NCI-H510A (cell line): ENCODE measurements around the gene TCIRG1.
"Not testable (repeated sequence)": the region's sequence is repeated elsewhere in the genome, so short reads cannot be mapped to it uniquely, and the experiment has no call there.

Experiments
- DNase-seq: peaks from one replicate; lab custom pipeline; 2025; lab: John Stamatoyannopoulos, UW

Gene TCIRG1

GRCh38 chr11:68083517-68083916, 44.7 kb downstream of the TCIRG1 start:
- DNase-seq: no peak

- no peak for DNase-seq
Observed at GRCh38 chr11:68089679-68090078, 50.9 kb downstream of the TCIRG1 start.

- DNase-seq: no peak
Observed at GRCh38 chr11:68090287-68090686, 51.5 kb downstream of the TCIRG1 start.

- DNase-seq: no peak
Observed at GRCh38 chr11:68090706-68091105, 51.9 kb downstream of the TCIRG1 start.

DNA sequence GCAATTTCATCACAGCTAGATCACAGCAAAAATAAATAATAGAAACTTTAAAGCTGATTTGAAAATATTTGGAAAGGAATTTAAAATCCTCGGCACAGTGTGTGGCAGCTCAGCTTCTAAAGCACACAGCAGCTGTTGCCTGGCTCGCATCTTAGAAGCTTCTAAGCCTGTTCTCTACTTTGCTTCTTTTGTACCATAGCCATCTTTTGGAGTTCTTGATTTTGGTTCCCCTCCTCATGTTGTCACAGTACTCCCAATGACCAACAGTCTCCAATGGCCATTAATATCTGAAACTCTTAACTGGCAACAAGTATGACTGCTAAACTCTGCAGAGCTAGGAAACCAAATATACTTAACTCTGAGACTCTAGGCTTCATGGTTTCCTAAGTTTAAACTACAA, 53.6 kb downstream of the TCIRG1 start:
- no peak for DNase-seq

DNA sequence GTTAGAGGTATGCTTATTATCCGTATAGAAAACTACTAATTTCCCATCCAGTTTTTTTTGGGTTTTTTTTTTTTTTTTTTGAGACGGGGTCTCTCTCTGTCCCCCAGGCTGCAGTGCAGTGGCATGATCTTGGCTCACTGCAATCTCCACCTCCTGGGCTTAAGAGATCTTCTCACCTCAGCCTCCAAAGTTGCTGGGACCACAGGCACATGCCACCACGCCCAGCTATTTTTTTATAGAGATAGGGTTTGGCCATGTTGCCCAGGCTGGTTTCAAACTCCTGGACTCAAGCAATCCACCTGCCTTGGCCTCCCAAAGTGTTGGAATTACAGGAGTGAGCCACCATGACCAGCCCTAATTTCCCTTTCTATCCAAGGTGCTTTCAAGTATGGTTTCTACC, 54.1 kb downstream of the TCIRG1 start:
- DNase-seq: not testable (repeated sequence)

- DNase-seq: no peak
Observed at GRCh38 chr11:68093565-68093964, 54.7 kb downstream of the TCIRG1 start.

- no peak for DNase-seq
Observed at GRCh38 chr11:68096962-68097361, 58.1 kb downstream of the TCIRG1 start.

- DNase-seq: no peak
Observed at GRCh38 chr11:68099057-68099456, 60.2 kb downstream of the TCIRG1 start.

GRCh38 chr11:68099474-68100405, 60.9 kb downstream of the TCIRG1 start:
- DNase-seq: peak; percentile 41
